ENCODE measurements around the gene LEMD1.

- TF ChIP-seq POLR2A (IDR thresholded peaks at IDR 0.05), result no peak
- TF ChIP-seq CTCF (IDR thresholded peaks at IDR 0.05), result no peak
Measured at GRCh38 chr1:205339197-205339702, 82.6 kb downstream of the LEMD1 start.

Measured in stomach (tissue), 4 donors.